Kidney (tissue), 14 donors: ENCODE results near the gene ORAI1. TPM values are rescaled to one million over a fixed set of nuclear protein-coding genes. Genes with fewer than 3 reads are reported as not detected.

Source experiments
- DNase-seq, 5 donors: peaks; one replicate each; pipeline ENCODE4 v3.0.0-alpha.2; 2013 to 2020
- FAIRE-seq: peaks from 2 replicates; lab custom pipeline; 2012; peaks lifted over from hg19 to GRCh38; lab: Jason Lieb, UNC
- H3K27ac ChIP-seq, 2 donors: one replicate each; pipeline ENCODE4 v1.7.0; 2013; ENCODE audit warnings: low read depth in 2 of 2, low read length in 2 of 2, inconsistent platforms in 1 of 2
- H3K27me3 ChIP-seq: one replicate; pipeline ENCODE4 v1.7.1; 2013; ENCODE audit warnings: low read length, inconsistent platforms; ENCODE audit not compliant: control insufficient read depth, insufficient read depth
- H3K36me3 ChIP-seq, 3 donors: one replicate each; pipeline versions ENCODE4 v1.7.0 to v1.7.1; 2013; ENCODE audit warnings: low read length in 3 of 3, control low read depth in 1 of 3, inconsistent platforms in 1 of 3; ENCODE audit not compliant: insufficient read depth in 3 of 3, control insufficient read depth in 2 of 3
- H3K4me1 ChIP-seq, 3 donors: one replicate each; pipeline versions ENCODE4 v1.7.0 to v1.7.1; 2013; ENCODE audit warnings: low read length in 3 of 3, inconsistent platforms in 1 of 3, low read depth in 1 of 3; ENCODE audit not compliant: control insufficient read depth in 2 of 3, insufficient read depth in 2 of 3
- H3K4me3 ChIP-seq, 3 donors: one replicate each; pipeline versions ENCODE4 v1.7.0 to v1.8.1; 2013; ENCODE audit warnings: low read length in 3 of 3, control low read depth in 1 of 3, inconsistent platforms in 1 of 3
- H3K9ac ChIP-seq, 3 donors: one replicate each; pipeline versions ENCODE4 v1.7.0 to v1.7.1; 2013; ENCODE audit warnings: low read length in 3 of 3, control low read depth in 1 of 3, inconsistent platforms in 1 of 3
- H3K9me3 ChIP-seq, 3 donors: one replicate each; pipeline versions ENCODE4 v1.7.0 to v1.7.1; 2013; ENCODE audit warnings: low read length in 3 of 3, control low read depth in 1 of 3, inconsistent platforms in 1 of 3; ENCODE audit not compliant: control insufficient read depth in 2 of 3, insufficient read depth in 1 of 3
- CTCF ChIP-seq: IDR thresholded peaks from 3 replicates; pipeline ENCODE4 v1.5.1; 2012; ENCODE audit warnings: mild to moderate bottlenecking, moderate library complexity, borderline replicate concordance; ENCODE audit not compliant: insufficient read depth; ENCODE audit errors: extremely low read depth
- intact Hi-C: fragments of 100-400 bp; cut with DNase I; formaldehyde crosslinking; loops from one replicate; pipeline ENCODE4 v1.11.1; 2022
- polyA plus RNA-seq: library from polyadenylated mRNA; stranded (reverse); fragments of 350-450 nt; fragmentation: Illumina TruSeq; extraction: RNeasy Lipid Tissue Mini Kit (QIAGEN cat#74804); gene quantifications from one replicate; pipeline ENCODE4 v1.2.3, GENCODE V29; 2014; ENCODE audit warnings: low read depth, low replicate concordance; ENCODE audit not compliant: insufficient read depth
- total RNA-seq: library from RNA; stranded (reverse); fragmentation: NEBNext Ultra II Directional; extraction: Animal tissue kit (Norgen Biotek cat#: 25700); gene quantifications from one replicate; pipeline ENCODE4 v1.2.1, GENCODE V29; 2021
- donor health status: control.
- donor health status: control.
- donor health status: control.
- donor health status: control.
- donor health status: control.
- donor health status: DM: yes; HTN: yes; CAD: no.
- donor health status: Normal renal cell carcinoma (clear cell type).

ORAI1 gene
- total and polyA plus RNA-seq, 2 donors from 2014 or later = 16.5 to 18.2 TPM

GRCh38 chr12:121614872-121615467, 11.4 kb upstream of the ORAI1 start:
- H3K4me1 ChIP-seq = no peaks in the 10 kb centered on the region
- no peak overlapping the region for H3K9ac ChIP-seq
- intact Hi-C loops = no loop called here
- TF ChIP-seq CTCF = no peak
- H3K9me3 ChIP-seq = no peaks in the 10 kb centered on the region
- DNase-seq (no peak), FAIRE-seq (no peak)
- H3K27ac ChIP-seq = no peak overlapping the region
- no peaks in the 10 kb centered on the region for H3K27me3 ChIP-seq
- no peak overlapping the region for H3K4me3 ChIP-seq
- no peaks in the 10 kb centered on the region for H3K36me3 ChIP-seq

- intact Hi-C loops = no loop called here
- FAIRE-seq (no peak), DNase-seq (no peak)
- Histone ChIP-seq H3K27me3 (no peaks in the 10 kb centered on the region), H3K9ac (no peak overlapping the region), H3K9me3 (no peaks in the 10 kb centered on the region), H3K27ac (no peak overlapping the region), H3K4me3 (no peak overlapping the region), H3K4me1 (no peaks in the 10 kb centered on the region), H3K36me3 (no peaks in the 10 kb centered on the region)
- TF ChIP-seq CTCF = no peak
Measured at GRCh38 chr12:121618659-121619233, 7.6 kb upstream of the ORAI1 start.

- Histone ChIP-seq H3K4me3 (no peak overlapping the region), H3K4me1 (peaks cover 0 to 5% (median 4%) of the 10 kb centered on the region in 3 donors), H3K9ac (no peak overlapping the region), H3K27ac (no peak overlapping the region), H3K36me3 (no peaks in the 10 kb centered on the region), H3K9me3 (no peaks in the 10 kb centered on the region), H3K27me3 (no peaks in the 10 kb centered on the region)
- no peak for FAIRE-seq
- intact Hi-C loops = no loop called here
- no peak for TF ChIP-seq CTCF
- no peak for DNase-seq
Measured at GRCh38 chr12:121620333-121620891, 5.9 kb upstream of the ORAI1 start.
